ENCODE measurements around the gene EBP. TPM values are rescaled to one million over a fixed set of nuclear protein-coding genes. Genes with fewer than 3 reads are reported as not detected.
"Not testable (repeated sequence)": the region's sequence is repeated elsewhere in the genome, so short reads cannot be mapped to it uniquely, and the experiment has no call there.

The EBP gene
- total and polyA plus RNA-seq, 4 donors, result 41.5 to 254 (median 158) TPM

- Histone ChIP-seq H3K9me3 (ENCODE audit: control insufficient read depth in 4 of 4, insufficient read depth in 3 of 4, low read length in 3 of 4) (peaks cover 0 to 9% (median 0%) of the 10 kb centered on the region in 4 donors), H3K27ac (ENCODE audit: low read depth in 1 of 2, low read length in 1 of 2) (peak overlapping the region; percentile 58 to 84), H3K4me3 (no peak overlapping the region), H3K9ac (ENCODE audit: insufficient read depth in 1 of 2, low read length in 2 of 2) (no peak overlapping the region), H3K36me3 (ENCODE audit: control insufficient read depth in 4 of 4, insufficient read depth in 4 of 4, low read length in 4 of 4) (peaks cover 0 to 1% (median 0%) of the 10 kb centered on the region in 4 donors), H3K27me3 (ENCODE audit: control insufficient read depth in 3 of 3, insufficient read depth in 3 of 3, low read length in 2 of 3) (no peaks in the 10 kb centered on the region), H3K4me1 (ENCODE audit: control insufficient read depth in 5 of 5, insufficient read depth in 5 of 5, low read length in 5 of 5) (no peaks in the 10 kb centered on the region)
- no peak for ATAC-seq (ENCODE audit: insufficient read depth, low FRiP score)
- 35 to 46% methylated on average over 2 of the region's 2 CpGs for WGBS, 2 donors
- no peak for DNase-seq
- TF ChIP-seq, protein P1, sequence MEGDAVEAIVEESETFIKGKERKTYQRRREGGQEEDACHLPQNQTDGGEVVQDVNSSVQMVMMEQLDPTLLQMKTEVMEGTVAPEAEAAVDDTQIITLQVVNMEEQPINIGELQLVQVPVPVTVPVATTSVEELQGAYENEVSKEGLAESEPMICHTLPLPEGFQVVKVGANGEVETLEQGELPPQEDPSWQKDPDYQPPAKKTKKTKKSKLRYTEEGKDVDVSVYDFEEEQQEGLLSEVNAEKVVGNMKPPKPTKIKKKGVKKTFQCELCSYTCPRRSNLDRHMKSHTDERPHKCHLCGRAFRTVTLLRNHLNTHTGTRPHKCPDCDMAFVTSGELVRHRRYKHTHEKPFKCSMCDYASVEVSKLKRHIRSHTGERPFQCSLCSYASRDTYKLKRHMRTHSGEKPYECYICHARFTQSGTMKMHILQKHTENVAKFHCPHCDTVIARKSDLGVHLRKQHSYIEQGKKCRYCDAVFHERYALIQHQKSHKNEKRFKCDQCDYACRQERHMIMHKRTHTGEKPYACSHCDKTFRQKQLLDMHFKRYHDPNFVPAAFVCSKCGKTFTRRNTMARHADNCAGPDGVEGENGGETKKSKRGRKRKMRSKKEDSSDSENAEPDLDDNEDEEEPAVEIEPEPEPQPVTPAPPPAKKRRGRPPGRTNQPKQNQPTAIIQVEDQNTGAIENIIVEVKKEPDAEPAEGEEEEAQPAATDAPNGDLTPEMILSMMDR (IDR thresholded peaks at IDR 0.05; ENCODE audit: control extremely low read depth, extremely low read depth), result no peak
Observed at GRCh38 chrX:48520976-48521352, 644 bp upstream of the EBP start.

DNA sequence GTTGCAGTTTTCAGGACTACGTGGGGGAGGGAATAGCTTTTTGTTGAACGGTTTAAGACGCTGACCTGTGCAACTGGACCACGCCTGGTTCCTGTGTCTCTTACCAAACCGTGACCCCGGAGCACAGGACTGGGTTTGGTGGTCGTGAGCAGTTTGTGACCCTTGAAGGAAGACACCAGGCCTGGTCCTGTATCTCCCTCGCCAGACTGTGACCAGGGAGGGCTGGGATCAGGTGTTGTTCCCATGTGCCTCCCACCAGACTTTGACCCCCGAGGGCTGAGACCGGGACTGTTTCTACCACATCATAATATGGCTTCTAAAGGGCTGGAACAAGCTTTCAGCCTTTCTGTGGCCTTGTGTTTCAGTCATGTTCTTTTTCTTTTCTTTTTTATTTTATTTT, 683 bp downstream of the EBP start:
- peak overlapping the region; percentile 40 for H3K4me3 ChIP-seq
- H3K4me1 ChIP-seq (ENCODE audit: control insufficient read depth in 5 of 5, insufficient read depth in 5 of 5, low read length in 5 of 5), result no peaks in the 10 kb centered on the region
- peak overlapping the region; percentile 14 to 46 for H3K9ac ChIP-seq (ENCODE audit: insufficient read depth in 1 of 2, low read length in 2 of 2)
- WGBS, 2 donors, result 13 to 40% methylated on average over 10 of the region's 10 CpGs
- no peaks in the 10 kb centered on the region for H3K27me3 ChIP-seq (ENCODE audit: control insufficient read depth in 3 of 3, insufficient read depth in 3 of 3, low read length in 2 of 3)
- peaks cover 0 to 6% (median 2%) of the 10 kb centered on the region in 4 donors for H3K36me3 ChIP-seq (ENCODE audit: control insufficient read depth in 4 of 4, insufficient read depth in 4 of 4, low read length in 4 of 4)
- TF ChIP-seq, protein P1 (IDR thresholded peaks at IDR 0.05; ENCODE audit: control extremely low read depth, extremely low read depth), result no peak
- DNase-seq (no peak), ATAC-seq (ENCODE audit: insufficient read depth, low FRiP score) (no peak)
- H3K27ac ChIP-seq (ENCODE audit: low read depth in 1 of 2, low read length in 1 of 2), result peak overlapping the region; percentile 58 to 81
- H3K9me3 ChIP-seq (ENCODE audit: control insufficient read depth in 4 of 4, insufficient read depth in 3 of 4, low read length in 3 of 4), result peaks cover 0 to 9% (median 0%) of the 10 kb centered on the region in 4 donors

DNA sequence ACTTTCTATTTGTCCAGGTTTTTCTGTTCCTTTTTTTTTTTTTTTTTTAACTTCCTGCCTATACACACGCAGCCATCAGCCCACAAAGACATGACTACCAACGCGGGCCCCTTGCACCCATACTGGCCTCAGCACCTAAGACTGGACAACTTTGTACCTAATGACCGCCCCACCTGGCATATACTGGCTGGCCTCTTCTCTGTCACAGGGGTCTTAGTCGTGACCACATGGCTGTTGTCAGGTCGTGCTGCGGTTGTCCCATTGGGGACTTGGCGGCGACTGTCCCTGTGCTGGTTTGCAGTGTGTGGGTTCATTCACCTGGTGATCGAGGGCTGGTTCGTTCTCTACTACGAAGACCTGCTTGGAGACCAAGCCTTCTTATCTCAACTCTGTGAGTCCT, 2.1 kb downstream of the EBP start:
- Histone ChIP-seq H3K27ac (ENCODE audit: low read depth in 1 of 2, low read length in 1 of 2) (no peak overlapping the region), H3K4me1 (ENCODE audit: control insufficient read depth in 5 of 5, insufficient read depth in 5 of 5, low read length in 5 of 5) (no peaks in the 10 kb centered on the region), H3K36me3 (ENCODE audit: control insufficient read depth in 4 of 4, insufficient read depth in 4 of 4, low read length in 4 of 4) (peaks cover 0 to 6% (median 3%) of the 10 kb centered on the region in 4 donors), H3K4me3 (no peak overlapping the region), H3K9ac (ENCODE audit: insufficient read depth in 1 of 2, low read length in 2 of 2) (no peak overlapping the region), H3K9me3 (ENCODE audit: control insufficient read depth in 4 of 4, insufficient read depth in 3 of 4, low read length in 3 of 4) (peaks cover 0 to 9% (median 0%) of the 10 kb centered on the region in 4 donors), H3K27me3 (ENCODE audit: control insufficient read depth in 3 of 3, insufficient read depth in 3 of 3, low read length in 2 of 3) (no peaks in the 10 kb centered on the region)
- 85 to 91% methylated on average over 11 to 12 of the region's 12 CpGs for WGBS, 2 donors
- TF ChIP-seq, protein P1 (IDR thresholded peaks at IDR 0.05; ENCODE audit: control extremely low read depth, extremely low read depth), result no peak
- no peak for ATAC-seq (ENCODE audit: insufficient read depth, low FRiP score)
- DNase-seq, result no peak

DNA sequence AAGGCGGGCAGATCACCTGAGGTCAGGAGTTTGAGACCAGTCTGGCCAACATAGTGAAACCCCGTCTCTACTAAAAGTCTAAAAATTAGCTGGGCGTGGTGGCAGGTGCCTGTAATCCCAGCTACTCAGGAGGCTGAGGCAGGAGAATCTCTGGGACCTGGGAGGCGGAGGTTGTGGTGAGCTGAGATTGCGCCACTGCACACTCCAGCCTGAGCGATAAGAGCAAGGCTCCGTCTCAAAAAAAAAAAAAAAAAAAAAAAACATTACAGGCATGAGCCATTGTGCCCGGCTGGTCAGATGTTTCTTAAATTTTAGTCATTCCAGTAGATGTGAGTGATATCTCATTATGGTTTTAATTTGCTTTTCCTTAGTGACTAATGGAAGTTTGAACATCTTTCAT, 4.2 kb downstream of the EBP start:
- ATAC-seq (ENCODE audit: insufficient read depth, low FRiP score); H3K4me3 ChIP-seq; DNase-seq; H3K27me3 ChIP-seq (ENCODE audit: control insufficient read depth in 3 of 3, insufficient read depth in 3 of 3, low read length in 2 of 3); H3K9ac ChIP-seq (ENCODE audit: insufficient read depth in 1 of 2, low read length in 2 of 2); H3K27ac ChIP-seq (ENCODE audit: low read depth in 1 of 2, low read length in 1 of 2); H3K36me3 ChIP-seq (ENCODE audit: control insufficient read depth in 4 of 4, insufficient read depth in 4 of 4, low read length in 4 of 4); H3K4me1 ChIP-seq (ENCODE audit: control insufficient read depth in 5 of 5, insufficient read depth in 5 of 5, low read length in 5 of 5): not testable (repeated sequence)
- WGBS, 2 donors, result 65 to 84% methylated on average over 8 of the region's 8 CpGs
- peaks cover 0 to 11% (median 0%) of the 10 kb centered on the region in 4 donors for H3K9me3 ChIP-seq (ENCODE audit: control insufficient read depth in 4 of 4, insufficient read depth in 3 of 4, low read length in 3 of 4)
